Hematopoietic multipotent progenitor cell (in vitro differentiated cells): ENCODE data around the gene TASP1. TPM values are rescaled to one million over a fixed set of nuclear protein-coding genes. Genes with fewer than 3 reads are reported as not detected.

Experiments used
- DNase-seq, 3 donors: peaks; one replicate each; pipeline ENCODE4 v3.0.0-alpha.2; 2011 to 2015; ENCODE audit warnings: low read depth in 2 of 3, low spot score in 2 of 3
- total RNA-seq: library from RNA; depleted of rRNA; stranded (reverse); fragments of >200 nt; gene quantifications from one replicate; pipeline ENCODE4 v1.2.3, GENCODE V29; 2012

The TASP1 gene
- total RNA-seq, 1 donor, result 10.5 TPM

DNA sequence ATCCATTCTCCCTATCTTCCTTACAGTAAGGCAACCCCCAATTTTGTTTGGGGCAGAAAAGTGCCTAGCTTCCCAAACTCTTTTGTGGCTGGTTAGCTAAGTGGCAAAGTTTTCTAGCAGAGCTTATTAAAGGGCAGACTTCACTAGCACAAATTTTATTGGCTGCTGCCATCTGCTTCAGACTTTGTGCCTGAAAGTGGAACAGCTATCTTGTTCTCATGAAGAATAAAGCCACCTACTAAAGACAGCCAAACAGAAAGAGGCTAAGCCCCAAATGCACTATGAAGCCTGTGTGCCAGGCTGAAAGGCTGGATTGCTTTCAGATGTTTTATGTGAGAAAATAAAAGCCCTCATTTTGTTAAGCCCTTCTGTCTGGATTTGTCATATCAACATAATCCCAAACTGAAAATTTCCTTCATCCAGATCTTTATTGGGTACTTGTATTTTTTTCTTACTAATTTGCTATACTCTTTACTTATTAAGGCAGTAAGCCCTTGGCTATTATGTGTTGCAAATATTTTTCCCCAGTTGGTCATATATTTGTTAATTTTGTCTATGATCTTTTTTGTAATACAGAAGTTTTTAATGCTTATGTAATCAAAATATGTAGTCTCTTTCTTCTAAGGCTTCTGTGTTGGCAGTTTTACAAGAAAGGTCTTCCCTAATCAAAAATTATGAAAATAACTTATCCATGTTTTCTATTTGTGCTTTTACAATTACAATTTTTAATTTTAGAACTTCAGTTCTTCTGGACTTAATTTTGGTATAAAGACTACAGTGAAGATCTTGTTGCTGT is 191.1 kb downstream of the TASP1 start:
- no peak for DNase-seq

DNA sequence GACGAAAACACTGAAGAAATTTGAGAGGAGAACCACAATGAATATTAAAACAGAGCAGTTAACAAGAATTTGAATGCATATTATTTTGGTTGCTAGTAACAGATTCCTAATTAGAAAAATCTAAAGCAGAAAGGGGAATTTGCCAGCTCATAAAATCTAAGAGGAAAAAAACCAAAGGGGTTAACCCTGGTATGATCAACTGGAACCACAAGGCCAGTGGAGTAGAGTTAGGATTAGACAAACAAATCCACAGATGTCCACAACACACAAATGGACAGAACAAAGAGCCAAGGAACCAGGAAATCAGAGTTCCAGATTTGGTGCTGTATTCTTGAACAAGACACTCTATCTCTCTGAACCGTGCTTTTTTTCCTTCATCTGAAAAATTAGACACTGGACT is 195.0 kb downstream of the TASP1 start:
- DNase-seq, result no peak

DNA sequence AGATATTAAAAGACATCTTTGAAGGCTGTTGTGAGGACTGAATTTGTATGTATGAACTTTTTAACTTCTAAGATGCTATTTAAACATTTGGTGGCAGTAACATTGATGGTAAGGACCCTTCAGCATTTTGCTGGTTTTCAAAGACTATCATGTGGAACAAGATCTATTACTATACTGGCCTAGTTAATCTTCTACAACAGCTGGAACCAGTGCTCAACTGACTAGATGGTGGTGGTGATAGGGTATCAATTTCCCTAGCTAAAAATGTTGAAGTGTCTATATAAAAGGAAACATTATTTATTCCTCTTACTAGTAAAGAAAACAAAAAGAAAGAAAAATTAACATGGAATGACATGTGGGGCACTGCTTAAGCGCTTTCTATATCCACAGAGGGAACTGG is 195.7 kb downstream of the TASP1 start:
- no peak for DNase-seq

DNA sequence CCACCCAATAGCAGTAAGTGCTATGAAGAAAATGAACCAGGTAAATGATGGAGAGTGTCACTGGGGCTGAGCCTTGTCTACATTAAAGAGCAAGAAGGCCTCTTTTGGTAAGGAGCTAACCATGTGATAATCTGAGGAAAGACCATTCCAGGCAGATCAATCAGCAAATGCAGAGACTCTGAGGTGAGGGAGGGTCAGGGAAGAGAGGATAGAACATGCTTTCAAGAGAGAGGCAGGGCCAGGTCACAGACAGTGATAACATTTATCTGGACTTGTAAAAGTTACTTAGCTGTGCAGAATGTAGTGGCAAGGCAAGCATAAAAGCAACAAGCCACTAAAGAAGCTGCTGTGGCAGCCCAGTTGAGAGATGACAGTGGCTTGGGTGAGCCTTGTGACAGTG is 197.3 kb downstream of the TASP1 start:
- DNase-seq, result no peak

DNA sequence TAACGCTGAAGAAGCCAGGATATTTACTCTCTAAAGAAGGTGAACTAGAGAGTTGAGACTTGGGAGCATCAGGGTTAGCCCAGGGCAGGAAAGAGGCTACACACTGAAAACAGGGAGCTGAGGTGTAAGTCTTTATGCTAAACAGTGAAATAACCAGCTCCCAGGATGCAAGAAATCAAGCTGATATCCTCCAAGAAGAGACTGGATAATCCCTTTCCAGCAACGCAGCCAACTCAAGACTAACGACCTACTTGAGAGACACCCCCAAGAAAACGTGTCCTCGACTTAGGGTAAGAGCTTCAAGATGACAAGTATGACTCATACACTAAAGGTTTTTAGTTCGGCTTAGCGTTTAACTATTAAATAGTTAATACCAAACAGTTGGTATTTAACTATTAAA is 202.2 kb downstream of the TASP1 start:
- DNase-seq, result no peak

DNA sequence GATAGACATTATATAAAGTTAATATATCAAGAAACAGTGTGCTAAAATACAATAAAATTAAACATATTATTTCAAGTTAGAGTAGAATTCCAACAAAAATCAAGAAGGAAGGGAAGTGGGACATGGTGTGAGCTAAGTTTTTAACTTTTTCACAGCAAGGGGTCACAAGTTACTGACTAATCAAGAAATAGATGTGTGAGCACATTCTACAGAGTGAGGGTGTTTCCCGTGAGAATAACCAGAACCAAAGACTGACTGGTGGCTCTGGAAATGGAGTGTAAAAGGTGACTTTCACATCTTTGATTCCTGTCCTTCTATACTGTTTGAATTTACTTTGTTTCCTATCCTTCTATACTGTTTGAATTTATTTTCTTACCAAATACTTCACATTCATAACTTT is 206.6 kb downstream of the TASP1 start:
- no peak for DNase-seq

DNA sequence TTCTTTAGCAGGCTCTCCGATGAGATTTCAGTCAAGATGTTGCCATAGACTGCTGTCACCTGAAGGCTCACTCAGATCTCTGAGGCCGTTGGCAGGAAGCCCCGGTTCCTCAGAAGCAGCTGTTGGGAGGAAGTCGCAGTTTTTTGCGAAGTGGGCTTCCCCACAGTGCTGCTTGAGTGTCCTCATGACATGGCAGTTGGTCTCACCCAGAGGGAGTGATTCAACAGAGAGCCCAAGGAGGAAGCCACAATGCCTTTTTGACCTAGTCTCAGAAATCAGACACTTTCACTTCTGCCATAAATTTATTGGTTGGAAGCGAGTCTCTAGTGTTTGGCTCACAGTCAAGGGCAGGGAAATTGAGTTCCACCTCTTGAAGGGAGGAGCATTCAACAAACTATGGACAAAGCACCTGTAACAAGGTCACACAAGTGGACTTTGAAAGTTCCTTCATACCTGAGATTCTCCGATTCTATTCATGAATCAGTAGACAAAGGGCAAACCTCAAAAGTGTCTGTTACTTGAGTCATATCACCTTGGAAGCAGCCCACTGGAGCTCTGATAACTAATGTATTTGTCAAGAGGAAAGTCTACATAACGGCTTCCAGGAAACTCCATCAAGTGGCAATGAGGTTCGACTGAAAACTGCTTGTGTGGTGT is 208.3 kb downstream of the TASP1 start:
- no peak for DNase-seq

DNA sequence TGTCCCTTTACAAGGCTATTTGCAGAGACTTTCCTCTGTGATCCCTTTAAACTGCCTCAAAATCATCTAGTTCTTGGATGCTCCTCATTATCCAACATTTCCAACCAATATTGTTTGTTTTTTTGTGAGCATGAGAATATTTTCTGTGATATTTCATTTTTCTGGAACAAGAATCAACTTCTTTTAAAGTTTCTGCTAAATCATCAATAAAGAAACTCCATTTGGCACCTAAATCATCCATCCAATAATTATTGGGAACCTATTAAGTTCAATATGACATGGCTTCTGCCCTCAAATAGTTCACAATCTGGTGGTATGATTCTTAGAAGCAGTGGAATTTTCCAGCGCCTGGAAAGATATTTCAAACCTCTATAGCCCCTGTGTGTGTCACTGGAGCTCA is 210.0 kb downstream of the TASP1 start:
- DNase-seq, result no peak

DNA sequence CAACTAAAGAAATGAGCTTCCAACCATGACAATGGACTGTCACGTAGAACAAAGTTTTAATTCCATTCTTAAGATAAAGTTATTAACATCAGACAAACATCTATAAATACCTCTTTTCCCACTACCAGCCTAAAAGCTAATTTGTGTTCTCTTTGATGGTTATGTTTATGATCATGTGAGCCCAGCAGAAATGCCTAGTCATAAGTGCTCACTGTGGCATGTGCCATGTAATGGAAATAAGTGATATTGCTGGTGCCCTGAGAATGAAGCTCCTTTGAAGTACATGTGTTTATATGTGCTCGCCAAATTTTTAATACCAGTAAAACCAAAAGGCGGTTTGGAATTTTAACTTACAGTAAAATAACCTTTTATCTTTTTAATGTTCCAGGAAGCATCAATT is 211.9 kb downstream of the TASP1 start:
- no peak for DNase-seq

DNA sequence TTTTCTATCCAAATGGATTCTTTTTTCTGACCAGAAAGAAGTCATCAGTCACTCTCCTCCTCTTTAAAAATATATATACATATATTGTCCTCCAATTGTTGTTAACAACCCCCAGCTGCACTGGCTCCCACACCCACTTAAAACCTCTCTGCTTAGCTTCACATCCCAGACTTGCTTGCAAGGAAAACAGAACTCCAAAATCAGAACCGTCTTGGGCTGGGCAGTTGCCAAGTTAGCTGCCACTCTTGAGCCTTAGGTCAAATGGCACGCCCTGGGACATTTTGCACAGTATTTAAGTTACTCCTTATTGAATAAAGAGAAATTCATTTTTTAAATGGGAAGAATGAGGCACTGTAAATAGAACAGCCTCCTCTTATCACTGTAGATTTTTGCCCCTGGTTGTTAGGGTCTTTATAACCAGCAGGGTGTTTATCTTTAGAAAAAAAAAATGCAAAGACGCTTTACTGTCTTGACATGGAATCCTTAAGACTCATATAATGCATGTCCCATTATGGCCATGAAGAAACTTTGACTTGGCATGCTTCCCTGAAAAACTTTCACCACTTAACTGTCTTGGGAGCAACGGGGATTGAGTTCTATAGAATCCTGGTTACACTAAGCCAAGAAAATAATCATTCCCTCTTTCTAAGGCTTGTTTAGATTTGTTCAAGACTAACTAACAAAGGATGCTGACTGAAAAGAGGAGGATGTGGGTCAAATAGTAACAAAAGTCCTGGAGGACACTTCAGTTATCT is 213.2 kb downstream of the TASP1 start:
- DNase-seq, result no peak

DNA sequence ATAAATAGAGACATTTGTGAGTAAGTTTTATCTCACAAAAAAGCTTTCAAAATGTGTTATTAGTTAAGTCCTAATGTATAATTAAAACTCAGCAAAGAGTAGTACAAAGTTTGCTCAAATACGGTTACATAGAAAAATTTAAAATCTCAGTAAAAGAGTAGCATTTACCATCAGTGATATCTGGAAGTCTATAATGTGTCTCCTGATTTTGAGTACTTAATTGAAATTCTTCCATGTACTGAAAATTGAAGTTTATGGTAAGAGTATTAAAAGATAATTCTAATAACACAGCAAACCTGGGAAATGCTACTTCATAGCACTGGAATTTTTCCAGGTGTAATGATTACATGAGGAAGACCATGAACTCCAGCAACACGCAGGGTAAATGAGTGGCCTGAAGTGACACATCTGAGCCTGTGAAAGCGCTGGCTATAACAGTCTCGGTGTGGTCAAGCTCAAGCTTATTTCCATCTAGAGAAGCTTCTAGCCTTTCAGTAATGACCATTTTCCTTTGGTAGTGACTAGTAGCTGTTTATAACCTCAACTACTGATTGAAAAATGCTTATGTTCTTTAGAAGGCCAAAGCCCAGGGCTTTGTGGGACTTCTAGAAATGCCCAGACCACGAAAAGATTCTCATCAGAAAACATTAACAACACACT is 214.4 kb downstream of the TASP1 start:
- DNase-seq, result no peak

DNA sequence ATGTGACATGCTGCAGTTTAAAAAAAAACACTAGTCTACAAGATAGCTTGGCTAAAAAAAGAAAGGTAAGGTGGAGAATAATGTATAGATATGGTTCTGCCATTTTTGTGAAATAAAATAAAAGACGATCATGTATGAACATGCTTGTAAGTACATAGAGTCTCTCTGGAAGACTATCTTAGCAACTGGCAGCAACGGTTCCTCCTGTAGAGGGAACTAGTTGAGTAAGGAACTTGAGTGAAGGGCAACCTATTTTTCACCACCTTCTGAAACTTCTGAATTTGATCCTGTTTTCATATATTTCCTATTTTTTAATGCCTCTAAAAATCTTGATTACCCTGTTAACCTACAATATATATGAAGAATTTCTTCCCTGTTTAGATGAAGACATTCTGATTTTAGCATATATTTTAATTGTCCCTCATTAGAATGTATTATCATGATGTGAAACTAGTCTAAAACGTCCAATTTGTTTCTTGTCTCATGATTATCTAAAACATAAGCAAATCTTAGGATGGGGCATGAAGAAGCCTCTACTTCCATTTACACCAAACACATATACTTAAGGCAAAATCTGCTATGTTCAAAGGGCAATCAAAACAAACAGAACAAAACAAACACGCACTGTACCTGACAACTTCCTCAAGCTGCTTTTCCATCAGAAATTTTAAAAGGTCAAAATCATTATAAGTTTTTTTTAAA is 215.1 kb downstream of the TASP1 start:
- no peak for DNase-seq

DNA sequence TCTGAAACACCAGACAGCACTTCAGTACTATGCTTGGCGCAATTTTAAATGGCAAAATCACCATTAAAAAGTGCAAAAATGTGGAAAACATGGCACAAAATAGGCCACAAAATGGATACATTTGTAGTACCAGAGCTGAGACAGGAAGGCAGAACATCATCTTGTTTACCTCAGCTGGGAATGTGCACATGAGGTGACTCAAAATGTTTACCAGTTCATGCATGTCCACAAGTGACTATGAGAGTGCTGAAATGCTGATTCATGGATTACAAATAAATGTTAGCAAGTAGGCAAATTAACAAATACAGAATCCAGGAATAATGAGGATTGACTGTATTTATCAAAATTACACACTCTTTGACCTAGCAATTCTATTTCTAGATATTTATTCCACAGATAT is 216.1 kb downstream of the TASP1 start:
- DNase-seq, result no peak

DNA sequence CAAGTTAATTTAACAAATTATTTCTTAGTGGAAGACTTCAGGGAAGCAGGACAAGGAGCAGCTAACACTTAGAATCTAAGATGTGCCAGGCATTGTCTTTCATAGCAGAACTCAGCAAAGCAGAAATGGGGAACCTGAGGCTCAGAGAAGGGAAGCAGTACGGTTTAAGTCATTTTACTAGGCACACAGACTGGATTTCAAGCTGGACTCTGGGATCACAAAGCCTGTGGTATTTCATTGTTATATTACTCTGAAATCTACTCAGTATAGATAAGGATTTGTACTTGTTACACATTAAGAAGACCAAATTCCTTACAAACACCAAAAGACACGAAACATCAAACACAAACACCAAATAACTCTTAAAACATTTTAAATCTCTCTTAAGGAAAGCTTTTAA is 218.1 kb downstream of the TASP1 start:
- no peak for DNase-seq

DNA sequence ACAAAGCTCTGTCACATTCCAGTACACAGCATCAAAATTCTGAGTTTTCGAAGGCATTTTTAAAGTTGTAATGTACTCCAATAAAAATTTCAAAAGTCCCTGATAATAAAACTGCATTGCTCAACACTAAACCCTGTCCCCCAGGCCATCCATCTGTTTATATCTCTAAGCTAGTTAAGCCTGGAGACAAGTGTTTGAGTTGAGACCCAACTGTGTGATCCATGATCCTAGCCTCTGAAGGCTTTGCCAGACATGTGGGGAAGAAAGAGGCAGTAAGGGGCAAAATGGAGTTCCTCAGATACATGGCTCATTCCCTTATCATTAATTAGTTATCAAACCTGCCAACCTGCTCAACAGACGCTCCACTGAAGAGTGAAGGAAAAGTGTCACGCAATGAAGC is 219.3 kb downstream of the TASP1 start:
- DNase-seq, result no peak

DNA sequence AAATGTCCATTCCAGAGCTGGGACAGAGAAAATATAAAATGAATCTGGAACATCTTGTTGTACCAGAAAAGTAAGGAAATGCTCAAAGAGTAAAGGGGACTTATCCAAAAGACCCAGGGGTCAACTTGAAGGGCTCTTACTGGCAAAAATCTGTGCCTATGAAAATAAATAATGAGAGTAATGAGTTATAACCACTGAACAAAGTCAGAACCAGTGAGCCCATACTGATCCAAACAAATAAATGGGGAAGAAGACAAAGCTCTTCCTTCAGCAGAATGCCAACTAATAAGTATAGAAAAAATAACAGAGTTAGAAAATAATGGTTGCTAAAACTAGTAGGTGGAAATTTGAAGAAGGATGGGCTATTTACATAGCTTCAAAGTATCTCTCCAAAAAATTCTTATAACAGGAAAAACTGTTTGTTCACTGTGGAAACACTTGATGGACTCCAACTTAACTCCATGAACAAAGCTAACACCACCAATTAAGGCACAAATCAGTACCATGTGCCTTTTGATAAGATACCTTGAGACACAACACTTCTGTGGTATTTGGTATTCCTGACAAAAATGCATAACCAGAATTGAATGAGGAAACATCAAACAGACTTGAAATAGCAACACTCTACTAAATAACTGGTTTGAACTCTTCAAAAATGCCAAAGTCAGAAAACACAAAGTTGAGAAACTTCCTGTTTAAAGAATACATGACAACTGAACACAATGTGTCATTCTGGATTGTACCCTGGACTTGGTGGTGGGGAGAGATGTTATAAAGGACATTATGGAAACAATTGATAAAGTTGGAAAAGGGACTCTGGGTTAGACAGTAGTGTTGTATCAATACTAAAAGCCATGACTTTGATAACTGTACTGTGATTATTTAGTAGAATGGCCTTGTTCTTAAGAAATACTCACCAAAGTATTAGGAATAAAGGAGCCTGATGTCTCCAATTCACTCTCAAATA is 220.2 kb downstream of the TASP1 start:
- no peak for DNase-seq

DNA sequence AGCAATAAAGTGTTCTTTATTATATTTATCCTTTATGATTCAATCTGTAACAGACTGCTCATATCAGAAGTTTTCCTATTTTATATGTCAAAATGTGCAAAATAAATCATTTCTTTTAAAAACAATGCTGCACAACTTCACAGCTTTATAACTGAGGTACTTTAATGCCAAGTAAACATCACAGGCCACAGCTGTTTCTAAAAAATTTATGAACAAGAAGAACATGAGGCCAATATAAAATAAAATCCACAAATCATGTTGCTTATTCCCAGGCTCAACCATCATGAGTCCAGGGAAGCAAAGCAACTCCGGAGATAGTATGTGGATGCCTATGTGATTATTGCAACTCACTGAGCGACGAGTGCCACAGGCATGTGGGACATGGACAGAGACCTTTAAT is 222.2 kb downstream of the TASP1 start:
- no peak for DNase-seq

DNA sequence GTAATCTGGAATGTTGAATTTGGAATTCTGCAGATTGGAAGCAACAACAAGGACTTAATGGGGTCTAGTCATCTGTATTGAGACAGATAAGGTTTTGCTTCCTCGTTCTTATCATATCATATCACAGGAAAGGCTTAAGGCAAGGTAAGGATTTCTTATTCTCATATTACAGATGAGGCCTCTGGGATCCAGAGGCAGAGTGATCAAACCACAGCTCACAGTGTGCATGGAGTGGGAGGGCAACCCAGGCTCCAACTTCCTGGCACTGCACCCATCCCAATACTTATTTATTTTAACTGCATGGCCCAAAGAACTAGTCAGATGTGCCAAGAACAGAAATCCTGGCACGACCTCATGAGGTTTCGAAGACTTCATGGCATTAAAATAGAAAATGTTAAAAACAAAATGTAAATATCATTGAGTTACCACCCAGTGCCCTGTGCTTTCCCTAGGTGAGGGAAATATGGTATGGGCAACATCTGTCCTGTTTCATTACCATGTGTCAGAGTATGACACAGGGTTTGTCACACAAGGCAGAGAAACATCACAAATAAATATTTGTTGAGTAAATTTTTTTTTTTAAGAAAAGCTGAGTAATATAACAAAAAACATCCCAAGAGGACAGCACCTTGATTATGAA is 225.8 kb downstream of the TASP1 start:
- no peak for DNase-seq

DNA sequence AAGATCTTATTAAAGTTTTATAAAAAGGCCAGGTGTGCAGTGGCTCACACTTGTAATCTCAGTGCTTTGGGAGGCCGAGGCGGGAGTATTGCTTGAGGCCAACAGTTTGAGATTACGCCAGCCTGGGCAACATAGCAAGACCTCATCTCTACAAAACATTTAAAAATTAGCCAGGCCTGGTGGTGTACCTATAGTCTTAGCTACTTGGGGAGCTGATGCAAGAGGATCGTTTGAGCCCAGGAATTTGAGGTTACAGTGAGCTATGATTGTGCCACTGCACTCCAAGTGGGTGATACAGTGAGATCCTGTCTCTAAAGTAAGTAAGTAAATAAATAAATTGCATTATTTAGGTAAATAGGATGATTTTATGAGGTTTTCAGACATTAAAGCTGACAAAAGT is 234.4 kb downstream of the TASP1 start:
- DNase-seq, result no peak
